Vagina (tissue), 2 donors: ENCODE results near the gene TNFRSF25.

Experiments used
- POLR2A ChIP-seq, 2 donors: fragments of 450-650 bp; IDR thresholded peaks; one replicate each; pipeline ENCODE4 v1.6.1; 2017; ENCODE audit warnings: antibody characterized with exemption in 2 of 2, mild to moderate bottlenecking in 2 of 2, moderate library complexity in 2 of 2
- POLR2AphosphoS5 ChIP-seq, 2 donors: sonication (generic); formaldehyde crosslinking; IDR thresholded peaks; one replicate each; pipeline ENCODE4 v1.9.0; 2017; ENCODE audit warnings: antibody characterized with exemption in 2 of 2, mild to moderate bottlenecking in 2 of 2, low read depth in 1 of 2; ENCODE audit not compliant: insufficient read depth in 1 of 2
- TF ChIP-seq, protein P1 (sequence below), 3 experiments: fragments of 450-650 bp in 2 of 3; fragments of 200-600 bp in 1 of 3; sonication (generic) in 1 of 3; IDR thresholded peaks; one replicate each; pipeline ENCODE4 v1.5.1; 2017 to 2019; ENCODE audit warnings: antibody characterized with exemption in 3 of 3, mild to moderate bottlenecking in 2 of 3, moderate library complexity in 2 of 3

DNA sequence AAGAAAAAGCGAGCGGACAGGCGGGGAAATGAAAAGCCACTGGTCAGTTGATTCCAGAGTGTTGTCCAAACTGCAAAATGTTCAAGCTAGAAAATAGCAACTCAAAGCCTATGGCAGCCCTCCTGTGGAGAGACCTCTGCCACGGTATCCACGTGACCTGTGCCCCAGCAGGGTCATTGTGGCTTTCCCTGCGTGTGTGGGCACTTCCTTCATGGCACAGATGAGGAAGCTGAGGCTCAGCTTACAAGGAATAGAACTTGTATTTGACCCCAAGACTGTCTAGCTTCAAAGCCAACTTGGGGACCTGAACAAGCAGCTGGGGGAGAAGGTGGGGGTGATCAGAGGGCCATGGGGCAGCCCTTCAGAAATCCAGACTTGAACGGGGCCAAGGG, 41.1 kb upstream of the TNFRSF25 start:
- TF ChIP-seq, protein P1, sequence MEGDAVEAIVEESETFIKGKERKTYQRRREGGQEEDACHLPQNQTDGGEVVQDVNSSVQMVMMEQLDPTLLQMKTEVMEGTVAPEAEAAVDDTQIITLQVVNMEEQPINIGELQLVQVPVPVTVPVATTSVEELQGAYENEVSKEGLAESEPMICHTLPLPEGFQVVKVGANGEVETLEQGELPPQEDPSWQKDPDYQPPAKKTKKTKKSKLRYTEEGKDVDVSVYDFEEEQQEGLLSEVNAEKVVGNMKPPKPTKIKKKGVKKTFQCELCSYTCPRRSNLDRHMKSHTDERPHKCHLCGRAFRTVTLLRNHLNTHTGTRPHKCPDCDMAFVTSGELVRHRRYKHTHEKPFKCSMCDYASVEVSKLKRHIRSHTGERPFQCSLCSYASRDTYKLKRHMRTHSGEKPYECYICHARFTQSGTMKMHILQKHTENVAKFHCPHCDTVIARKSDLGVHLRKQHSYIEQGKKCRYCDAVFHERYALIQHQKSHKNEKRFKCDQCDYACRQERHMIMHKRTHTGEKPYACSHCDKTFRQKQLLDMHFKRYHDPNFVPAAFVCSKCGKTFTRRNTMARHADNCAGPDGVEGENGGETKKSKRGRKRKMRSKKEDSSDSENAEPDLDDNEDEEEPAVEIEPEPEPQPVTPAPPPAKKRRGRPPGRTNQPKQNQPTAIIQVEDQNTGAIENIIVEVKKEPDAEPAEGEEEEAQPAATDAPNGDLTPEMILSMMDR (IDR thresholded peaks at IDR 0.05), result no peak
- TF ChIP-seq POLR2AphosphoS5 (IDR thresholded peaks at IDR 0.05; ENCODE audit: insufficient read depth in 1 of 2, low read depth in 1 of 2) (no peak), POLR2A (IDR thresholded peaks at IDR 0.05) (no peak)
